IPS DF 6.9 (cell line): ENCODE data around the gene PLEKHN1.

Experiments used
- DNase-seq: peaks from one replicate; pipeline ENCODE4 v3.0.0-alpha.2; 2013; ENCODE audit warnings: low read depth, low spot score
- H3K27ac ChIP-seq: one replicate; pipeline ENCODE4 v1.5.1; 2013; ENCODE audit warnings: low read length, control low read depth
- H3K27me3 ChIP-seq: 2 replicates; pipeline ENCODE4 v1.6.1; 2013; ENCODE audit warnings: mild to moderate bottlenecking, low read length; ENCODE audit not compliant: control insufficient read depth, insufficient read depth
- H3K36me3 ChIP-seq: 2 replicates; pipeline ENCODE4 v1.6.1; 2013; ENCODE audit warnings: low read length; ENCODE audit not compliant: control insufficient read depth, insufficient read depth
- H3K4me1 ChIP-seq: 2 replicates; pipeline ENCODE4 v1.6.1; 2013; ENCODE audit warnings: low read length; ENCODE audit not compliant: control insufficient read depth, insufficient read depth
- H3K4me3 ChIP-seq: 2 replicates; pipeline ENCODE4 v1.5.1; 2013; ENCODE audit warnings: mild to moderate bottlenecking, low read length
- H3K9me3 ChIP-seq: 2 replicates; pipeline ENCODE4 v1.6.1; 2013; ENCODE audit warnings: low read length, inconsistent platforms; ENCODE audit not compliant: control insufficient read depth, insufficient read depth
- WGBS: extraction: QIAGEN DNeasy Blood & Tissue Kit; methylation state at CpG from one replicate; pipeline ENCODE4 v1.1.7; 2013; ENCODE audit warnings: mixed read lengths, missing lambda C conversion rate; ENCODE audit not compliant: insufficient read length, insufficient coverage; 5-methylcytosine and 5-hydroxymethylcytosine counted together

PLEKHN1 gene, protein sequence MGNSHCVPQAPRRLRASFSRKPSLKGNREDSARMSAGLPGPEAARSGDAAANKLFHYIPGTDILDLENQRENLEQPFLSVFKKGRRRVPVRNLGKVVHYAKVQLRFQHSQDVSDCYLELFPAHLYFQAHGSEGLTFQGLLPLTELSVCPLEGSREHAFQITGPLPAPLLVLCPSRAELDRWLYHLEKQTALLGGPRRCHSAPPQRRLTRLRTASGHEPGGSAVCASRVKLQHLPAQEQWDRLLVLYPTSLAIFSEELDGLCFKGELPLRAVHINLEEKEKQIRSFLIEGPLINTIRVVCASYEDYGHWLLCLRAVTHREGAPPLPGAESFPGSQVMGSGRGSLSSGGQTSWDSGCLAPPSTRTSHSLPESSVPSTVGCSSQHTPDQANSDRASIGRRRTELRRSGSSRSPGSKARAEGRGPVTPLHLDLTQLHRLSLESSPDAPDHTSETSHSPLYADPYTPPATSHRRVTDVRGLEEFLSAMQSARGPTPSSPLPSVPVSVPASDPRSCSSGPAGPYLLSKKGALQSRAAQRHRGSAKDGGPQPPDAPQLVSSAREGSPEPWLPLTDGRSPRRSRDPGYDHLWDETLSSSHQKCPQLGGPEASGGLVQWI

DNA sequence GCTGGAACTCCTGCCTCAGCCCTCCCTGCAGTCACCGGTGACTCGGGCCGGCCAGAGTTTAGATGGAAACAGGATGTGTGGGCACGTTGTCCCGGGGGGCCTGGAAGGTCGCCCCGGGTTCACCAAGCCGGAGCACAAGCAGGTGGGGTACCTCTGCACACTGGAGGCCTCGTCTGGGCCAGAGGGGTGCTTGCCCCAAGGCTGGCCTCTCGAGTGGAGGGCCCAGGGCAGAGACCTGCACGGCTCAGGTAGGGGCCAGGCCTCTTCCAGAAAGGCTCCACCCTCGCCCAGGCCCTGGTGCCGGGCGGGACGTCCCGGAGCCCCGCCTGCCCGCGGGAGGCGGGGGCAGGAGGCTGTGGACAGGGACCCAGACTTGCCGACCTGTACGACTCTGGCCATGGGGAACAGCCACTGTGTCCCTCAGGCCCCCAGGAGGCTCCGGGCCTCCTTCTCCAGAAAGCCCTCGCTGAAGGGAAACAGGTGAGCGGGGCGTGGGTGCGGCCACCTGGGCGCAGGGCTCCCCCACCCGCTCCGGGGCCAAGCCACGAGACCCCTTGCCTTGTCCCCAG, at the start of gene PLEKHN1:
Gene PLEKHN1, plus strand, starts transcription at position 348 of the 569 bp plus-strand sequence. Its CDS starts 50 bp downstream, at position 398.
- Histone ChIP-seq H3K27ac (no peak within 1 kb of the TSS), H3K4me1 (peaks cover 6% of the 10 kb centered on the region)

DNA sequence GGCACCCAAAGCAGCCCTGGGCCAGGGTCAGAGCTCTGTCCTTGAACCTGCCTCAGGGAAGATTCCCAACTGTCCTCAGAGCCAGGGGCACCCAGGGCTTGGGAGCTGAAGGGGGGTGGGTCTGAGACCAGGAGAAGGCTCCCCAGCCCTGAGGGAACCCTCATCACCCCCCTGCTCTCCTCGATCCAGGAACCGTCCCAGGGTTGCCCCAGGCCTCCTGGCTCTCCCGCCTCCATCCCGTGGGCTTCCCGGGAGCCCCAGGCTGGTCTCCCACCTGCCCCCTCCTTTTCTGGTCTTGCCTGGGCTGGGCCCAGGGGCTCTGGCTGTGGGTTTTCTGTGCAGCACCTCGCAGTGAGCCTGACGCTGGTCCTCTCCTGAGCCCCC, 49.2 kb upstream of the PLEKHN1 start:
- Histone ChIP-seq H3K4me1 (peaks cover 7% of the 10 kb centered on the region), H3K9me3 (no peaks in the 10 kb centered on the region), H3K27ac (no peak overlapping the region), H3K36me3 (no peaks in the 10 kb centered on the region), H3K4me3 (no peak overlapping the region), H3K27me3 (peaks cover 20% of the 10 kb centered on the region)
- no CpG with 5 or more reads among the region's 7 CpGs for WGBS
- DNase-seq = no peak

More for the DNA sequence above, at the start of gene PLEKHN1:
- no CpG with 5 or more reads among the region's 31 CpGs for WGBS
- H3K27me3 ChIP-seq = peaks cover 5% of the 10 kb centered on the region; the same call in 1 of the 2 replicates
- no peak for DNase-seq
- H3K4me3 ChIP-seq = peak within 1 kb of the TSS; percentile 42; the same call in 1 of the 2 replicates
- H3K36me3 ChIP-seq = peaks cover 19% of the 10 kb centered on the region
- H3K9me3 ChIP-seq = no peaks in the 10 kb centered on the region

- DNase-seq = no peak
- Histone ChIP-seq H3K4me3 (no peak overlapping the region), H3K9me3 (no peaks in the 10 kb centered on the region), H3K36me3 (no peaks in the 10 kb centered on the region), H3K4me1 (peaks cover 7% of the 10 kb centered on the region), H3K27ac (no peak overlapping the region), H3K27me3 (peaks cover 24% of the 10 kb centered on the region)
- no CpG with 5 or more reads among the region's 22 CpGs for WGBS
Measured at GRCh38 chr1:917466-918091, 48.7 kb upstream of the PLEKHN1 start.

DNA sequence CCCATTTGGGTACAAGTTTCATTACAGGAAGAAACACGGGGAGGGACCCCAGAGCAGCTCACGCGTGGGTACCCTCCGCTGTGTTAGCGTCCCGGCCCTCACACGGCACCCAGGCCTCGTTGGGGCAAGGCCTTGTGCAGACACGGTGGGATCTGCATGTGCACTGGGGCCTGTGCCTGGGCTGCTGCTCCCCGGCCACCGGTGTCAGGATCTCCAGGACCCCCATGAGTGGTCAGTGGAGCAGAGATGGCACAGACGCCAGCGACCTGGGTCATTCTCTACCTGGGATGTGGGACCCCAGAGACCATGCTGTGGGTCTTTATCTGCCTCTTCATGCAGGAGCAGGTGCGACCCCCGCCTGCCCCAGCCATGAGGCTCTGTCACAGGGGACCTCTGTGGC, 47.9 kb upstream of the PLEKHN1 start:
- no peak overlapping the region for H3K27ac ChIP-seq
- no peaks in the 10 kb centered on the region for H3K36me3 ChIP-seq
- no CpG with 5 or more reads among the region's 15 CpGs for WGBS
- DNase-seq = no peak
- no peaks in the 10 kb centered on the region for H3K9me3 ChIP-seq
- no peak overlapping the region for H3K4me3 ChIP-seq
- H3K27me3 ChIP-seq = peaks cover 31% of the 10 kb centered on the region
- peaks cover 13% of the 10 kb centered on the region for H3K4me1 ChIP-seq

- no CpG with 5 or more reads among the region's 6 CpGs for WGBS
- Histone ChIP-seq H3K4me1 (peaks cover 13% of the 10 kb centered on the region), H3K27ac (no peak overlapping the region), H3K4me3 (no peak overlapping the region), H3K27me3 (peaks cover 34% of the 10 kb centered on the region), H3K36me3 (no peaks in the 10 kb centered on the region), H3K9me3 (no peaks in the 10 kb centered on the region)
- DNase-seq = no peak
Measured at GRCh38 chr1:918843-919242, 47.4 kb upstream of the PLEKHN1 start.

- no CpG with 5 or more reads among the region's 29 CpGs for WGBS
- H3K9me3 ChIP-seq = no peaks in the 10 kb centered on the region
- no peak for DNase-seq
- peaks cover 34% of the 10 kb centered on the region for H3K27me3 ChIP-seq
- no peaks in the 10 kb centered on the region for H3K36me3 ChIP-seq
- no peak overlapping the region for H3K27ac ChIP-seq
- no peak overlapping the region for H3K4me3 ChIP-seq
- H3K4me1 ChIP-seq = peaks cover 13% of the 10 kb centered on the region
Measured at GRCh38 chr1:919271-919872, 46.9 kb upstream of the PLEKHN1 start.

- no peak overlapping the region for H3K27ac ChIP-seq
- H3K4me1 ChIP-seq = peaks cover 13% of the 10 kb centered on the region
- WGBS = no CpG with 5 or more reads among the region's 23 CpGs
- peaks cover 39% of the 10 kb centered on the region for H3K27me3 ChIP-seq
- no peaks in the 10 kb centered on the region for H3K9me3 ChIP-seq
- no peak overlapping the region for H3K4me3 ChIP-seq
- DNase-seq = no peak
- H3K36me3 ChIP-seq = no peaks in the 10 kb centered on the region
Measured at GRCh38 chr1:920010-920409, 46.3 kb upstream of the PLEKHN1 start.

GRCh38 chr1:920521-920920, 45.8 kb upstream of the PLEKHN1 start:
- no peak overlapping the region for H3K27ac ChIP-seq
- H3K36me3 ChIP-seq = no peaks in the 10 kb centered on the region
- WGBS = no CpG with 5 or more reads among the region's 13 CpGs
- DNase-seq = no peak
- H3K4me1 ChIP-seq = peaks cover 13% of the 10 kb centered on the region
- no peaks in the 10 kb centered on the region for H3K9me3 ChIP-seq
- H3K27me3 ChIP-seq = peaks cover 40% of the 10 kb centered on the region
- no peak overlapping the region for H3K4me3 ChIP-seq

DNA sequence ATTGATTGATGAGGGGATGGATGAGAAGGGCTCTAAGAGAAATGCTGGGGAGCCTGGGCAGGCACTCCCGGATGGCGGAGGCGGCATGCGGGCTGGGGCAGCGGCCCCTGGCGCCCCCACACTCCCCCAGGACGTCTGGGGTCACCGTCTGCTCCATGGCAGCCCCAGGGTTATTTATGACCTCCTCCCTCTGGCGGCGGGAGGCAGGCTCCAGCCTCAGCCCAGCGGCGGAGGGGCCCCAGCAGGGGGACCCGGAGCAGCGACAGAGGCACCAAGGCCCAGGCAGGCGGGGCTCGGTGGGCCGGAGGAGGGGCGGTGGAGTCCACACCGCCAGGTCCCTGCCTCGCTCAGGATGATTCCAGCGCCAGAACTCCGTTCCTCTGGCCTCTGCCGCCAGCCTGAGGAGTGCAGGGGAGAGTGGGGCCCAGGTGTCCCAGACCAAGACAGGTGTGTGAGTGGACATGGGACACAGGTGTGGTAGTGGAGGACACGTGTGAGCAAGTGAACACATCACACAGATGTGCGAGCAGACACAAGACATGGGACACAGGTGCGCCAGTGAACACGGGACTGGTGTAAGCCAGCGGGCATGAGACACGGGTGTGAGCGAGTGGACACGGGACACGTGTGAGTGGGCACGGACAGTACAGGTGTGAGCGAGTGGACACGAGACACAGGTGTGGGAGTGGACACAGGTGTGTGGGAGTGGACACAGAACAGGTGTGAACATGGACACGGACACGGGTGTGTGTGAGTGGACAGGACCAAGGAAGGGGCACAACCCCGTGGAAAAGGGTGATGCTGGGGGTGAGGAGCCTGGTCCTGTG, 45.1 kb upstream of the PLEKHN1 start:
- Histone ChIP-seq H3K9me3 (no peaks in the 10 kb centered on the region), H3K27me3 (peaks cover 47% of the 10 kb centered on the region), H3K4me1 (peaks cover 13% of the 10 kb centered on the region), H3K4me3 (no peak overlapping the region), H3K36me3 (no peaks in the 10 kb centered on the region), H3K27ac (no peak overlapping the region)
- DNase-seq = no peak
- WGBS = no CpG with 5 or more reads among the region's 38 CpGs
